Measurements from ENCODE around the gene GRB7. TPM values are rescaled to one million over a fixed set of nuclear protein-coding genes. Genes with fewer than 3 reads are reported as not detected.
"Not testable (repeated sequence)": the region's sequence is repeated elsewhere in the genome, so short reads cannot be mapped to it uniquely, and the experiment has no call there.

Gene GRB7
- total RNA-seq, result 0.16 and 0.41 TPM in 2 replicates

DNA sequence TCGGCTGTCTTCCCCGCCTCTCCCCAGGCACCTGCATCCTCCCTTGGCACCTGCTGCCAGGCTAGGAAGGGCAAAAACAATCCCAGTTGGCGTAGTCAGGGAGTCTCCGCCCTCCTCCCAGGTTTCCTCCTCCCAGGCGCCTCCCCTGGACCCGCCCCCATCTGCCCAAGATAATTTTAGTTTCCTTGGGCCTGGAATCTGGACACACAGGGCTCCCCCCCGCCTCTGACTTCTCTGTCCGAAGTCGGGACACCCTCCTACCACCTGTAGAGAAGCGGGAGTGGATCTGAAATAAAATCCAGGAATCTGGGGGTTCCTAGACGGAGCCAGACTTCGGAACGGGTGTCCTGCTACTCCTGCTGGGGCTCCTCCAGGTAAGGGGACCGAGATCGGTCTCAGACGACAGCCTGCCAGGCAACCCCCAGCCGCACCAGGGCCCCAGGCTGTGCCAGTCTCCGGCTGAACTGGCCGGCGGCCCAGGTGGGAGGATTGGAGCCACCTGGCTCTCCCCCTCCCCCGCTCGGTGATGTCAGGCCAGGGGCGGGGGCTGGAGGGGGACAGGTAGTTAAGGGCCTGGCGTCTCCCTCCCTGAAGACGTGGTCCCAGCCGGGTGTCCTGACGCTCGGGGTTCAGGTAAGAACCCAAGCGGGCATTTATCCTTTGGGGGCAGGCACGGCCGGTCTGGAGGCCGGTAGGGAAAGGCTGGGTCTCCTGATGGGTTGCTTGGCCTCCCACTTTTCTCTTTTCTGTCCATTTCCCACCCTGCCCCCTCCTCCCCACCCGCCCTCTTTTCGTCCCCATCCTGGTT, at the start of gene GRB7:
Gene GRB7, plus strand, starts transcription at position 179 of the 808 bp plus-strand sequence. CDS start 4,364 bp downstream, outside the sequence.
- intact Hi-C loops (cut with micrococcal nuclease), result no loop called here

DNA sequence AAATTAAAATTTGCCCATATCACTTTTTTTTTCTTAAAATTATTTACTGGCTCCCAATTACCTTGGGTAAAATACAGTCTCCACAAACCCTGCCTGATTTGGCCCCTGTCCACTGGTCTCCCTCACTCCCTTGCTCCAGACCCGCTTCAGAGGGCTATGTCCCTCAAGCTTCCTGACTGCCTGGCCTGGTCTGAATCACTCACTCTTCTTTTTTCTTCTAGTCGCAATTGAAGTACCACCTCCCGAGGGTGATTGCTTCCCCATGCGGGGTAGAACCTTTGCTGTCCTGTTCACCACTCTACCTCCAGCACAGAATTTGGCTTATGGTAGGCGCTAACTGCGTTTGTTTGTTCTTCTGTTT, 49.3 kb upstream of the GRB7 start:
- intact Hi-C loops (cut with micrococcal nuclease), result loop anchor here (1.0 to 5.0 kb wide), 2 partner anchors 42 to 51 kb away; partner anchors contain the start of genes MIEN1 and STARD3

DNA sequence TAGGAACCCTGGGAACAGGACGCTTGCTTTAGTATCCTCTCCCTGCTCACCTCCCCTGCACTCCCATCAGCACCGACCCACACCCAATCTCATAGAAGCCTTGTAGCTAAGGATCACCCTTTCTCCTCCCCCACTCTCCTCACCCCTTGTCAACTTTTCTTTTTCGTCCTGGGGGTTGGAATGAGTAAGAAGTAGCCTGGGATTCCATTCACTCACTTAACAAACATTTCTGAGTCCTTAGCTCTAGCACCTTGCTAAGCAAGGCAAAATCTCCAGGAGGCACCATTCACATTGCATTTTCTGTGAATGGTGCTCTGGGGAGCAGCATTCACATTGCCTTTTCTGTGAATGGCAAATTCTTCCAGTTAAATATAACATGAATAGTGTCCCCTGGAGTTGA, 48.8 kb upstream of the GRB7 start:
- intact Hi-C loops (cut with micrococcal nuclease), result loop anchor here (1.0 to 5.0 kb wide), 2 partner anchors 41 to 52 kb away; partner anchors contain the start of genes MIEN1 and STARD3

DNA sequence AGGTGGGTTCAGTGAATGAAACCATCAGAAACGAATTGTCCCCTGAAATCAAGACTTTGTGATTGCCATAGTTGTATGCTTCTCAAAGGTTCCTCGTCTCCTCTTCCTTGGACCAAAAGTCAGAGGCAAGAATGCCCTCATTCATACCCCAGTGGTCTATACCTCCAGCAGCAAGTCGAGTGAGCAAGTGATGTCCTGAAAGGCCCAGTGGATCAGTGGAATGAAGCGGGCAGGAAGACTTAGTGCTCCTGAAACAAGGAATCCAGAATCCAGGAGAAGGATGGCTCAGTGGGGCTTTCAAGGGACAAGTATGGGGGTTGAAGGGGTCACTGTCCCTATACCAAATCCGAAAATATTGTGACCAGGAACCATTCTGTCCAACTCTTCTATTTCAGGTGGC, 43.1 kb upstream of the GRB7 start:
- intact Hi-C loops (cut with micrococcal nuclease), result no loop called here

DNA sequence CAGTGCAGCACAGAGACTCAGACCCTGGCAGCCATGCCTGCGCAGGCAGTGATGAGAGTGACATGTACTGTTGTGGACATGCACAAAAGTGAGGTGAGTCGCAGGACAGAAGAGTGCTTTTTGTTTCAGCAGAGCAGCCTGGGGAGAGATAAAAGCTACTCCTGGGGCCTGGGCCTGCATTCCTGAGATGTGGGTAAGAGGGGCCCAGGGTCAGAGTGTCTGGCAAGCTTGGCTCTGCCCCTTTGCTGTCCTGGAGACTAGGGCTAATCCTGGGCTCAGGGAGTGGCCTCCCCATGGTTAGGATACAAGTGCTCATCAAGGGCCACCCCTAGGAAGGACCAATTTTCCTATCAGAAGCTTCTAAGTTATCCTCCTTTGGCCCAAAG, 42.7 kb upstream of the GRB7 start:
- intact Hi-C loops (cut with micrococcal nuclease), result no loop called here

DNA sequence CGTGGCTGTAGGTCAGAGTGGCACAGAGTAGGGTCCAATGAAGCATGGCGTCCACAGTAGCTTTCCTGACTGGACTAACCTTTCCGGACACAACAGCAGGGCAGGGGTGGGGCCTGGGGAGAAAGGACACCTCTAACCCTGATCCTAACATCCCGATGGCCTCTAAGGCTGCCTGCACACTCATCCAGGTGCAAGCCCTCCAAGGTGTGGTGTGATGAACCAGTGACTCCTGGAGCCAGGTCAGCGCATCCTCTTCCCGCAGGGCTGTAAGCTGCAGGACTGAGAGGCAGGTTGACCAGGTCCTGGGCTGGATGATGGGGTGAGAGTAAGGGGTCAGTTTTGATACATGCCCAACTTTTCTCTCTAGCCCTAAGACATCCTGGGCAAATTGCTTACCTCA, 41.0 kb upstream of the GRB7 start:
- intact Hi-C loops (cut with micrococcal nuclease), result no loop called here

DNA sequence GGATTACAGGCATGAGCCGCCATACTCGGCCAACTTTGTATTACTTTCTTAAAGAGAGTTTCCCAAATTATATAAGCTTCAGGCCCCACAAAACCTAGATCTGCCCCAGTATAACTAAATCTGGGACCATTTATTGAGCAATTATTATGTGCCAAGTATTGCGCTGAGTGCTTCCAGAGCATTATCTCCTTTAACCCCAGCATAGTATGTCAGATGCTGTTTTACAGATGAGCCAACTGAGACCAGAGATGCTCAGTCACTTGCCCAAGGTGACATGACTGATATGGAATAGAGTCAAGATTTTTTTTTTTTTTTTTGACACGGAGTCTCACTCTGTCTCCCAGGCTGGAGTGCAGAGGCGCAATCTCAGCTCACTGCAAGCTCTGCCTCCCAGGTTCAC, 39.8 kb upstream of the GRB7 start:
- intact Hi-C loops (cut with micrococcal nuclease), result no loop called here

DNA sequence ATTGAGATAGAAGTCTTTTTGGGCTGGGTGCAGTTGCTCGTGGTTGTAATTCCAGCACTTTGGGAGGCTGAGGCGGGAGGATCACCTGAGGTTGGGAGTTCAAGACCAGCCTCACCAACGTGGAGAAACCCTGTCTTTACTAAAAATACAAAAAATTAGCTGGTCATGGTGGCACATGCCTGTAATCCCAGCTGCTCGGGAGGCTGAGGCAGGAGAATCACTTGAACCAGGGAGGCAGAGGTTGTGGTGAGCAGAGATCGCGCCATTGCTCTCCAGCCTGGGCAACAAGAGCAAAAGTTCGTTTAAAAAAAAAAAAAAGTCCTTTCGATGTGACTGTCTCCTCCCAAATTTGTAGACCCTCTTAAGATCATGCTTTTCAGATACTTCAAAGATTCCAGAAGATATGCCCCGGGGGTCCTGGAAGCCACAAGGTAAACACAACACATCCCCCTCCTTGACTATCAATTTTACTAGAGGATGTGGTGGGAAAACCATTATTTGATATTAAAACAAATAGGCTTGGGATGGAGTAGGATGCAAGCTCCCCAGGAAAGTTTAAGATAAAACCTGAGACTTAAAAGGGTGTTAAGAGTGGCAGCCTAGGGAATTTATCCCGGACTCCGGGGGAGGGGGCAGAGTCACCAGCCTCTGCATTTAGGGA, 38.5 kb upstream of the GRB7 start:
- intact Hi-C loops (cut with micrococcal nuclease), result not testable (repeated sequence)

DNA sequence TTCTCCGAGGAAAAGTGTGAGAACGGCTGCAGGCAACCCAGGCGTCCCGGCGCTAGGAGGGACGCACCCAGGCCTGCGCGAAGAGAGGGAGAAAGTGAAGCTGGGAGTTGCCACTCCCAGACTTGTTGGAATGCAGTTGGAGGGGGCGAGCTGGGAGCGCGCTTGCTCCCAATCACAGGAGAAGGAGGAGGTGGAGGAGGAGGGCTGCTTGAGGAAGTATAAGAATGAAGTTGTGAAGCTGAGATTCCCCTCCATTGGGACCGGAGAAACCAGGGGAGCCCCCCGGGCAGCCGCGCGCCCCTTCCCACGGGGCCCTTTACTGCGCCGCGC, 38.0 kb upstream of the GRB7 start, which contains the start of gene ERBB2:
Gene ERBB2, plus strand, starts transcription at position 247 of the 330 bp plus-strand sequence. CDS start 175 bp downstream, outside the sequence.
- intact Hi-C loops (cut with micrococcal nuclease), result no loop called here

DNA sequence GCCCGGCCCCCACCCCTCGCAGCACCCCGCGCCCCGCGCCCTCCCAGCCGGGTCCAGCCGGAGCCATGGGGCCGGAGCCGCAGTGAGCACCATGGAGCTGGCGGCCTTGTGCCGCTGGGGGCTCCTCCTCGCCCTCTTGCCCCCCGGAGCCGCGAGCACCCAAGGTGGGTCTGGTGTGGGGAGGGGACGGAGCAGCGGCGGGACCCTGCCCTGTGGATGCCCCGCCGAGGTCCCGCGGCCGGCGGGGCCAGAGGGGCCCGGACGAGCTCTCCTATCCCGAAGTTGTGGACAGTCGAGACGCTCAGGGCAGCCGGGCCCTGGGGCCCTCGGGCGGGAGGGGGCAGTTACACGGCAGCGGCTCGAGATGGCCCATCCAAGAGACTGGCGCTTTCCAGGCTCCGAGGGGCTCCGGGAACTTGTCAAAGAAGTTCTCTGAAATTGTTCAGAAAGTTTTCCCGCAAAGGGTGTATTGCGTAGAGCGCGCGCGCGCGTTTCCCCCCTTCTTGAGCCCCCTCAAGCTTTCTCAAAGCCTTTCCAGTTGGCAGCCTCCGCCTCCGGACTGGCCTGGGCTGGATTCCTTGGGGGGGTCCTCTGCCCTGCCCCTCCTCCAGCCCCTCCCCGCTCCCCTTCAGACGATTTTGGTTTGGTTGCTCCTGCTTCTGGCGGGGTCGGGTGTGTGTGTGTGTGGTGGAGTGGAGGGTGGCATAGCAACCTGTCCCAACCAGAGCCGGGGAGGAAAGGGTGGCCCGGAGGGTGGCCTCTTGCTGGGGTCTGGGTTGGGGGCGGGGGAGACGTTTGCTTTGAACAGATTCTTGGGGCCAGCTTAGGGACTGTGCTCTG, 37.4 kb upstream of the GRB7 start:
- intact Hi-C loops (cut with micrococcal nuclease), result no loop called here

DNA sequence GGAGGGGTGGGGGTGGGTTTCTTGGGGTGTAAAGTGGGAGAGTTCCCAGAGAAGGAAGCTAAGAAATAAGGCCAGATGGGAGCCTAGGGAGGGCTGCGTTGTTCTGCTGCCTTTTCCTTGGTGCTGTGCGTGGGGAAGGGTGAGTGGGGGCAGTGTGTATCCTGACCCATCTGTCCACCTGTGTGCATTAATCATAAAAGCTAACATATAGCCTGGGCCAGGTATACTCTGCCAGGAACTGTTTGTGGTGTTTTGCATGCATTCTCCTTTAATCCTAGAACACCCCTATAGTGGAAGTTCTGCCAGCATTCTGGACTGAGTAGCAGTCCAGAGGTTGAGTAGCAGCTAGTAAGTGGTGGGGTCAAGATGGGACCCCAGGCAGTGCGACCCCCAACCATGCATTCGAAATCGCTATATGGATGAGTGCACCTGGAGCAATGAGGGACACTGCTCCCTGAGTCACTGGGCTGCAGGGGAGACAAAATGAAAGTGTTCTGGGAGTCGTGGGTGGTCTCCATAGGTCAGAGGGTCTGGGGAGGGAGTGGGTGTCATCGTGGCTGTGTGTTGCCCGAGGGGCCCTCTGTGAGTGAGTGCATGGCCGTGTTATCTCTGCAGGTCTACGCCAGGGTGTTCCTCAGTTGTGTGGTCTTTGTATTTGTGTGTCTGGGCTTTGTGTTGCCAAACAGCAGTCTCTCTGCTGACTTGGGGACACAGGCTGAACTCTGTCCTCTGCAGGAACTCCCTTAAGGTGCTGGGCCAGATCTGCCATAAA, 36.5 kb upstream of the GRB7 start:
- intact Hi-C loops (cut with micrococcal nuclease), result no loop called here

DNA sequence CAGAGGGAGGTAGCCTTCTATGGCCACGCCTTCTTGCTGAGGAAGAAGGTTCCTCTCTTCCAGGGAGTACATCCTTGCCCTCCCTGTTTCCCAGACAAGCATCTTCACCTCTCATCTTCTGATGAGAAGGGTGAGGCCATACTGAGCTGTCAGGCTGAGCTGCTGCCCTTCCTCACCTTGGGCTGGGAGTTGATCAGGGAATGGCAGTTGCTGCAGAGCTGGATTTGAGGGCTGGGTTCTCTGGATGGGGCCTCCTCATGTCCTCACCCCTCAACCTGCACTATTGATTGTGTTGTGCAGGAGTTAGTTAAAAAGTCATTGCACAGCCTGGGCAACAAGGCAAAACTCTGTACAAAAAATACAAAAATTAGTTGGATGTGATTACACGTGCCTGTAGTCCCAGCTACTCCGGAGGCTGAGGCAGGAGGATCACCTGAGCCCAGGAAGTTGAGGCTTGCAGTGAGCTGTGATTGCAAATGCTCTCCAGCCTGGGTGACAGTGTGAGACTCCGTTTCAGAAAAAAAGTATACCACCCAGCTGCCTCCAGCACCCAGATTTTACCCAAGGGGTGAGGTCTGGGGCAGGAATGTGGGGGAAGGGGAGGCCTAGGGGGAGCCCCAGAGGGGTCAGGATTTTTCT, 35.8 kb upstream of the GRB7 start:
- intact Hi-C loops (cut with micrococcal nuclease), result no loop called here

DNA sequence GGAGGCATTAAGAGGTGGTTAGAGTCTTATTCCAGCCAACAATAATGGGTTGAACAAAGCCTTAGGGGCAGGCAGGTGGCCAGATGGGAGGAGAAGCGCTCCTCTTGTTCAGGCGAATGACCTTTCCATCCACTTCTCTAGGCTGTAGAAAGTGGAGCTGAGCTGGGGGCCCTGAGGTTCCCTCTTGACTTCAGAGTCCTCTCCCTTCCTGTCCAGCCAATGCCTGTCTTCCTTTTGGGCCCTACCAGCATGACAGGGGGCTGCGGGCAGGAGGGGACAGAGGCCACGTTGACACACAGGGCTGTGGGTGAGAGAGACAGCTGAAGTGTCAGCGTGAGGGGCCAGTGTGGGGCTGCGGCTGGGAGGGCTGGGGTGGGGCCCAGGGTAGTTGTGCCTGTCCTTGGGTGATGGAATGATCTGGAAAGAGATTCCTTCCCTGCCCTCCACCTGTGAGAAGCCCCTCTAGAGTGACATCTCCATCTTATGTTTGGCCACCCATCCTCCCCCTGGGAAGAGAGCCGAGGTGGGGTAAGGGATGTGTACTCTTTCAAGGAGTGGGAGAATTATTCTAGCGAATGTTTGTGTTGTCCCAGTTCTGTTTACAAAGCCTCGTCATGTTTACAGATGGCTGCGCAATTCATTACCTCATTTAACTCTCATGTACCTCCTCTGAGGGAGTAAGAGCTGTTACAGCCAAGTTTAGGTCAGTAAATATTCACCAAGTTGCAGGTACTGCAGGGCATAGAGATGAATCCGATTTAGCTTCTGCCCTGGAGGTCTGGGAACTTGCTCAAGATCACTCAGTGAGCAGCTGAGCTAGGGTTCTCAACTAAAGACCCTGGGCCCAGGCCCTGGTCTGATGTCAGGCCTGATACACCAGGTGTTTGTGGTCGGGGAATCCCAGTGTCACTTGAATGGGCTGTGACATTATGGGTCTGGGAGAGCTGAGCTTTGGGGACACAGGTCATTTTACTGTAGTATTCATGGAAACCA, 34.5 kb upstream of the GRB7 start:
- intact Hi-C loops (cut with micrococcal nuclease), result no loop called here

DNA sequence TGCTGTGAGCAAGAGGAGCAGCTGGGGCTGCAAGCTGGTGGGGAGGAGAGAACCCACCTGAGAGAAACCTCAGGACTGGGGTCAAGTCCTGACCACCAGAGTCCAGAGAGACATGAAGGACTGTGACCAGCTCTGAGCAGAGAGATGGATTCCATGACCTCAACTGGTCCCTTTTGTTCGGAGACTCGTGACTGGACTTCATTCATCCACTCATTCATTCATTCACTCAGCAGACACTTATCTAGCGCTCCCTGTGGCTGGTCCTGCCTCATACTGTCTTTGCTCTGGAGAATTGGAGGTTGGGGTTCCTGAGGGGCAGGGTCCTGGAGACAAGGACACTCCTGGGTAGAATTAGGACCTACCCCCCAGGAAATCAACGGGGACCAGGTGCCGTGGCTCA, 33.8 kb upstream of the GRB7 start:
- intact Hi-C loops (cut with micrococcal nuclease), result no loop called here

DNA sequence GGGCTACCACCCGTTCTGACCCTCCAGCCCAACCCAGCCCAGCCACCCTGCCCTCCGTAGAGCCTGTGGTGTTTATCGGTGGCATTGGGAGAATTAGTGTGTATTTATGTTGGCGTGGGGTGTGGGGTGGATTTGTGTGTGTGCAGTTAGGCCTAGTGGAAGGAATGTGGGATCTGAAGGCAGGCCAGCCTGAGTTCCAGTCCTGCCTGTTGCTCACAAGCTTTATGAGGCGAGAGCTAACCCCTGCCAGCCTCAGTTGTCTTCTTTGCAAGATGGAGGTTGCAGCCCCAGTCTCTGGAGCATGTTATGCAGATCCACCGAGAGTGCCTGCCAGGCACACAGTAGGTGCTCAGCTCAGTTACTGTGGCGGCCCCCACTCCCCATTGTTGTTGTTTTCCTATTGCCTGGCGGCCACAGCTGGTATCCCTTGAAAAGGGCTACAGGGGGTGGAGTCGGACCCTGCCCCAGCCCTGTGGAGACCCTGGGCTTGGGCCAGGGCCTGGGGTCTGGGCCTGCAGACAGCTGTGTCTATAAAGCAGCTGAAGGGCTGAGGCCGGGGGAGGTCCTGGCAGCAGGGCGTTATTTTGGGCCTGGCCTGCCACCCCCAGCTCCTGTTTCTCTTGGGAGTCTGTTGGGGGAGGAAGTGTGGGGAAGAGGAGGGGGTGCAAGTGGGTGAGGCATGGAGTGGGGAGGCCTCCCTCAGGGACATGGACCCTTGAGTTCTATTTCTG, 32.8 kb upstream of the GRB7 start:
- intact Hi-C loops (cut with micrococcal nuclease), result no loop called here

DNA sequence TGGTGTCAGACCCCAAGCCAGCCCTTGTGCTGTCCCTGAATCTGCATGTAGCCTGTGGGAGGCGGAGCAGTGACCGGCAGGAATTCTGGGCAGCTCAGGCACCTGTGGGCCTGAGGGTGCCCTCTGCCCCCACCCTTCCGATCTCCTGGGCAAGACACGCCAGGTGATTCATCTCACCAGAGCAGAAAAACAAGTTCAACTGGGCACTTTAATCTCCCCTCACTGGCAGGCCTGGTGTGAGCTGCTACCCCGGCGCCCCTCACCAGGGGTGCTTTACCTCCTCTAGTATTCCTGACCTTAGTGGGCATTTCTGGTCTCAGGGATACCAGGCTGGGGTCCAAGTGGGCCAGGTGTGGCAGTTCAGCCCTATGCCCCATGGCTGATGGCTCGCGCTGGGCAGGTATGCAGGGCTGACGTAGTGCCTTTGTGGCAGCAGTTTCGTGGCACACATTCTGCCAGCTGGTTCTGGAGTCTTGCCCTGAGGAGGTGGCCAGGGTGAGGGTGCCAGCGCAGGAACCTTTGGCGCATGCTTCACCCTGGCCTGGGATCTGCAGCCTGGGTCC, 31.9 kb upstream of the GRB7 start:
- intact Hi-C loops (cut with micrococcal nuclease), result no loop called here

DNA sequence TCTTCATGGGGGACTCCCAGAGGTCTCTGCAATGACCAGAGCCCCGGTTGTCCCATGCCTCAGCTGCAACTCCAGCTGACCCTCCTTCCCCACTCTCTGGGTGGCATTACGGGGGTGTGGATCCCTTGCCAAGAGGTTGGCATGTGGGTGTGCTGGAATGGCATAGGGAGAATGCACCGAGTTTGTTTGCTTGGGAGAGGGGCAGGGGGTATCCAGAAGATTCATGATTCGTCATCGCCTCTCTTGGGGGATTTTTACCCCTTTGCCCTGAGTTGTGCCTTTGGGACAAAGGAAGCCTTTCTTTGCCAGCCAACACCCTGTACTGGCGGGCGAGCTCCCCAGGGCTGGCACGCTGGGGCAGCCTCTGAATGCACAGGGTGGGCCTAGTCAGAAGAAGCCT, 31.4 kb upstream of the GRB7 start:
- intact Hi-C loops (cut with micrococcal nuclease), result no loop called here

DNA sequence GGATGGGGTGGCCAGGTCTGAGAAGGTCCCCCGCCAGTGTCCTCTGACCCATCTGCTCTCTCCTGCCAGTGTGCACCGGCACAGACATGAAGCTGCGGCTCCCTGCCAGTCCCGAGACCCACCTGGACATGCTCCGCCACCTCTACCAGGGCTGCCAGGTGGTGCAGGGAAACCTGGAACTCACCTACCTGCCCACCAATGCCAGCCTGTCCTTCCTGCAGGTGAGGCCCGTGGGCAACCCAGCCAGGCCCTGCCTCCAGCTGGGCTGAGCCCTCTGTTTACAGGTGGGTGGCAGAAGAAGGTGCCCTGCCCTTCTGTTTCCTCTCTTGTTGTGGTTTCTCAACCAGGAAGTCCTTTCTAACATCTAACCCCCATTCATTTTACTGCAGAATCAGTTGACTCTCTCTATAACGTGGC, 30.8 kb upstream of the GRB7 start:
- intact Hi-C loops (cut with micrococcal nuclease), result no loop called here
